DMS 273 (cell line): ENCODE data around the gene SPRED1.

Source experiments
- DNase-seq: peaks from one replicate; lab custom pipeline; 2025; ENCODE audit not compliant: unreplicated experiment; lab: John Stamatoyannopoulos, UW

The SPRED1 gene

DNA sequence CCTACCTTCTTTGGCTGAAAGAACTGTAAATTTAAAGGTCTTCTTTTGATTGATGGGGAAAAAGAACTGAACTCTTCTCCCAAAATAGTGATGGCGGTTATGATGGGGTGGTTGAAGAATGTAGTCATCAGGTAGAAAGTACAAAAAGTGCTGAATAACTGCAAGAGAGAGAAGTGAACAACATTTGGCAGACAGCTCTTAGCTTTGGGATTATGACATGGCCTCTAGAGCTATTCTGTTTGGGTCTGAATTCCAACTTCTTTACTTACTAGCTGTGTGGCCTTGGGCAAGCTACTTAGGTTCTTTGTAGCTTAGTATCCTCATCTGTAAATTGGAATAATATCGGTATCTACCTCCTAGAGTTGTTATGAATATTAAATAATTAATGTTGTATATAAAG lies 91.7 kb downstream of the SPRED1 start:
- DNase-seq: no peak

- DNase-seq: no peak
Measured at GRCh38 chr15:38349251-38349650, 96.6 kb downstream of the SPRED1 start.

GRCh38 chr15:38351466-38351865 lies 98.8 kb downstream of the SPRED1 start:
- DNase-seq: no peak

GRCh38 chr15:38354315-38354929 lies 101.8 kb downstream of the SPRED1 start:
- peak; percentile 71 for DNase-seq

GRCh38 chr15:38362355-38362754 lies 109.7 kb downstream of the SPRED1 start:
- no peak for DNase-seq

DNA sequence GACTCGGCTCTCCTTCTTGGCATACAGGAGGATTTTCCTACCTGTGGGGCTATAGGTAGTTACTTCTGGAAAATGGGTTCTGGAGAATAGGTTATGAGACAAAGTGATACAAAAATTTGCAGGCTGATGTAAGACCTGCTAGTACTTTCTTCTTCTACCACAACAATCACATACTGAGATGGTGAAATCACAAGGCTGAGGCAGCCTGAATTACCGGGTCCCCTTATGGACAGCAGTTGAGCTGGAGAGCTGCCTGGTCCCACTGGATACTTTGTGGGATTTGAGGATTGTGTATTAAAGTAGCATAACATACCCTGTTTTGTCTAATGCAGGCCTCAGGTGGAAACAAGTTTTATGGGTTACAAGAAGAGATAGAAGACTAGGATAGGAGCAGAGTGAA lies 114.8 kb downstream of the SPRED1 start:
- no peak for DNase-seq

- DNase-seq: no peak
Measured at GRCh38 chr15:38369936-38370478, 117.4 kb downstream of the SPRED1 start.

DNA sequence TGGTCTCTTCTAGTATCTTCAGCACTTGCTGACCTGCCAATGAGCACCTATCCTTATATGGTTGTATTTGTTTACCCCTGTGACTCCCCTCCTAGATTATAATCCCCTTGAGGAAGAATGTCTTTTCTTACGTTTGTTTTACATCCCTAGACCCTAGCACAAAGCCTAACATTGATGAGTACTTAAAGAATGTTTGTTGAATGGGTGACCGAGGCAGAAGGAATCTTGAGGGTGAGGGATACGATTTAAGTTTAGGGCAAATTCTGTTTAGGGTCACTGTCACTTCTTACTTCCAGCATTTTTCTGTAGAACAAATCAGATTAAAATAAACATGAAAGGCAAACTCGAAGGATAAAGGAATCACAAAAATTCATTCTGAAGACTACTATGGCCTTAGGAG lies 120.4 kb downstream of the SPRED1 start:
- DNase-seq: no peak

GRCh38 chr15:38374029-38374428 lies 121.4 kb downstream of the SPRED1 start:
- no peak for DNase-seq

DNA sequence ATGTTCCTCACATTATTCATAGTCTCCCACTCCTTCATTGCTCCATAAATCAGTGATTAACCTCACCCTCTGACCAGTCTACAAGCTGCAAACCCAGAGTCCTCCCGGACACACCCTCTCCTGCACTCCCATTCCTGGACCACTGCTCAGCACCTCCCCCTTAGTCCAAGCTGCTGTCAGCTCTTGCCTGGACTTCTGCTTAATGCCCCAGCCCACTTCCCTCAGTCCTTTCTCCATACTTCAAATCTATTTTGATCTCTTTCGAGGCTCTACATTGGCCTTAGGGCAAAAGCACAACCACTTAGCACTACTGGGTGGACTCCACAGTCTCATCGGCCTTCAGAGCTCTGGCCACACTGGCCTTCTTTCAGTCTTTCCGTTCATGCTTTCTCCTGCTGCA lies 121.9 kb downstream of the SPRED1 start:
- DNase-seq: no peak

DNA sequence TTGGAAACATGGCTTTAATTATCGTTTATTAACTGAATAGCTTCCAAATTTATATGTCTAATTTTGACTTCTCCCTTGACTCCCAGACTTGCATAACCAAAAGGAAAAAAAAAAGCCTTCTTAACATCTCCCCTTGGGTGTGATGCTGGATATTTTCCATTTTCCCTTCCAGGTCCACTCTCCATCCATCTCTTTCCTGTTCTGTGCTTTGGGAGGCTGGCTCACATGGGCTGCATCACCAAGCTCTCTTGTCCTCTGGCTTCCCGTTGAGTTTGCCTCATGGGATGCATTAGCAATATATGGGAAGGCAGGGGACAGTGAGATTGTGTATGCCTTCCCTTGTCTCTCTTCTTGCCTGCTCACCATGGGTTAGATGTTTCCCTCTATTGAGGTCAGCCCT lies 123.4 kb downstream of the SPRED1 start:
- no peak for DNase-seq

GRCh38 chr15:38377636-38378035 lies 125.0 kb downstream of the SPRED1 start:
- no peak for DNase-seq

DNA sequence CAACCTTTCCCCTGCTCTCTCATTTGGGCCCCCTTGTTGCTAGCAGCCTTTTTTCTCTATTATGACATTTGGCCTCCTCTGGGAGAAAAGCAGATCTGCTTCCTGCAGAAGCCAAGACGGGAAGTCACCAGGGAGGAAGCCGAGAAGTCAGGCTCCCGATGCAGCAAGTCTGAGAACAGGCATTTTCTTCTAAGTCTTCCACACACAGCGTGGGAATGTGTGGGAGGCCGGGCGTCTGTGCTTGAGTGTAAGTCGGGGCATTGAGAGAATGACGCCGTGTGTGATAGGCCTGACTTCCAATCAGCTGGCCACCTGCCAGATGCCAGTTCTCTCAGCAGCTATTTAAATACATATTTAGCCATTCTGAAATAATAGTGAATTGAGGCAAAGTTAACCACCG lies 125.5 kb downstream of the SPRED1 start:
- no peak for DNase-seq

GRCh38 chr15:38389924-38390542 lies 137.4 kb downstream of the SPRED1 start:
- DNase-seq: peak; percentile 68

GRCh38 chr15:38391191-38391590 lies 138.6 kb downstream of the SPRED1 start:
- DNase-seq: no peak

- no peak for DNase-seq
Measured at GRCh38 chr15:38398134-38398533, 145.5 kb downstream of the SPRED1 start.

GRCh38 chr15:38401106-38401505 lies 148.5 kb downstream of the SPRED1 start:
- no peak for DNase-seq

- no peak for DNase-seq
Measured at GRCh38 chr15:38401701-38402100, 149.1 kb downstream of the SPRED1 start.

GRCh38 chr15:38406436-38406835 lies 153.8 kb downstream of the SPRED1 start:
- DNase-seq: no peak
